Suprapubic skin (tissue), 3 donors: ENCODE measurements around the gene MTFR1L.

ENCODE experiments used
- CTCF ChIP-seq, 2 donors: fragments of 200-600 bp in 1 of 2; fragments of 450-650 bp in 1 of 2; sonication (generic) in 1 of 2; IDR thresholded peaks; one replicate each; pipeline ENCODE4 v1.5.1; 2016 to 2019; ENCODE audit warnings: antibody characterized with exemption in 2 of 2, mild to moderate bottlenecking in 1 of 2, moderate library complexity in 1 of 2
- POLR2A ChIP-seq, 2 donors: fragments of 450-650 bp; IDR thresholded peaks; one replicate each; pipeline ENCODE4 v1.6.1; 2017; ENCODE audit warnings: antibody characterized with exemption in 2 of 2, mild to moderate bottlenecking in 2 of 2, moderate library complexity in 2 of 2

- TF ChIP-seq POLR2A (IDR thresholded peaks at IDR 0.05): no peak
- no peak for TF ChIP-seq CTCF (IDR thresholded peaks at IDR 0.05)
Measured at GRCh38 chr1:25821112-25821476, 1.3 kb downstream of the MTFR1L start.
